H1 (cell line): Measurements from ENCODE around the gene HDAC9. TPM values are rescaled to one million over a fixed set of nuclear protein-coding genes. Genes with fewer than 3 reads are reported as not detected.

Source experiments
- CTCF ChIA-PET: fragments of 300-600 bp; sonication (Branson Sonifier 250); formaldehyde crosslinking; loops from one replicate; lab custom pipeline; 2021; ENCODE audit not compliant: partially characterized antibody; lab: Charles Lee
- POLR2A ChIA-PET: fragments of 300-600 bp; sonication (Branson Sonifier 250); formaldehyde crosslinking; loops from one replicate; lab custom pipeline; 2021; ENCODE audit warnings: inconsistent platforms; ENCODE audit not compliant: partially characterized antibody; lab: Charles Lee
- DNase-seq, 2 experiments: peaks; one replicate each; pipeline versions ENCODE4 v3.0.0 to v3.0.0-alpha.2; 2010 to 2022; ENCODE audit warnings: low spot score in 2 of 2, low read depth in 1 of 2, mixed read lengths in 1 of 2
- FAIRE-seq: peaks from 2 replicates; lab custom pipeline; 2011; peaks lifted over from hg19 to GRCh38; lab: Jason Lieb, UNC
- H2AFZ ChIP-seq: 2 replicates; pipeline ENCODE4 v1.8.1; 2012; ENCODE audit warnings: low read length, inconsistent platforms
- H2AK5ac ChIP-seq: 2 replicates; pipeline ENCODE4 v1.6.1; 2013; ENCODE audit warnings: low read depth, low read length
- H2BK120ac ChIP-seq: replicated peaks from 2 replicates; pipeline ENCODE3; 2013; ENCODE audit warnings: low read depth, low read length, inconsistent platforms
- H2BK12ac ChIP-seq: 2 replicates; pipeline ENCODE4 v1.6.1; 2013; ENCODE audit warnings: low read depth, low read length
- H2BK15ac ChIP-seq: 2 replicates; pipeline ENCODE4 v1.6.1; 2013; ENCODE audit warnings: low read length
- H2BK20ac ChIP-seq: 2 replicates; pipeline ENCODE4 v1.6.1; 2013; ENCODE audit warnings: low read length
- H2BK5ac ChIP-seq: 2 replicates; pipeline ENCODE4 v1.6.1; 2013; ENCODE audit warnings: low read depth, low read length
- H3K14ac ChIP-seq: 2 replicates; pipeline ENCODE4 v1.6.1; 2013; ENCODE audit warnings: inconsistent platforms; ENCODE audit not compliant: insufficient read length
- H3K18ac ChIP-seq: 2 replicates; pipeline ENCODE4 v1.6.1; 2013; ENCODE audit warnings: low read length; ENCODE audit errors: extremely low read depth
- H3K23ac ChIP-seq: 2 replicates; pipeline ENCODE4 v1.6.1; 2013; ENCODE audit warnings: inconsistent platforms; ENCODE audit not compliant: insufficient read length
- H3K23me2 ChIP-seq: 2 replicates; pipeline ENCODE4 v1.6.1; 2013; ENCODE audit warnings: low read depth, low read length
- H3K27ac ChIP-seq: 2 replicates; pipeline ENCODE4 v1.6.1; 2011; ENCODE audit warnings: low read depth, low read length, inconsistent platforms
- H3K27me3 ChIP-seq, 4 experiments: replicated peaks in 1 of 4; 1 replicate in 1 of 4; 2 replicates in 3 of 4; pipeline versions ENCODE4 v1.6.1 to v1.8.1; 2011 to 2013; ENCODE audit warnings: low read length in 3 of 4, mild to moderate bottlenecking in 3 of 4, inconsistent platforms in 2 of 4, mixed read lengths in 2 of 4, moderate library complexity in 1 of 4; ENCODE audit not compliant: control insufficient read depth in 3 of 4, insufficient read depth in 3 of 4; ENCODE audit errors: extremely low read depth in 1 of 4
- H3K36me3 ChIP-seq, 4 experiments: 2 replicates each; pipeline versions ENCODE4 v1.6.1 to v1.8.1; 2011 to 2013; ENCODE audit warnings: mild to moderate bottlenecking in 4 of 4, low read length in 3 of 4, moderate library complexity in 2 of 4, control low read depth in 1 of 4, inconsistent platforms in 1 of 4; ENCODE audit not compliant: insufficient read depth in 4 of 4, control insufficient read depth in 2 of 4
- H3K4ac ChIP-seq: replicated peaks from 2 replicates; pipeline ENCODE3; 2013; ENCODE audit warnings: low read length, low read depth, mixed read lengths, inconsistent platforms; ENCODE audit not compliant: insufficient read length
- H3K4me1 ChIP-seq, 4 experiments: replicated peaks in 1 of 4; 1 replicate in 1 of 4; 2 replicates in 3 of 4; pipeline versions ENCODE4 v1.6.1 to v1.8.1; 2011 to 2013; ENCODE audit warnings: low read length in 3 of 4, inconsistent platforms in 2 of 4, mixed read lengths in 1 of 4; ENCODE audit not compliant: insufficient read depth in 4 of 4, control insufficient read depth in 3 of 4
- H3K4me2 ChIP-seq, 2 experiments: 2 replicates each; pipeline versions ENCODE4 v1.6.1 to v1.8.1; 2011 to 2013; ENCODE audit warnings: low read depth in 2 of 2, low read length in 2 of 2, control low read depth in 1 of 2, inconsistent platforms in 1 of 2, mild to moderate bottlenecking in 1 of 2; ENCODE audit not compliant: insufficient read depth in 1 of 2
- H3K4me3 ChIP-seq, 4 experiments: fragments of 200-600, 300-600 bp in 1 of 4; sonication (generic), shearing (Covaris generic), sonication (Bioruptor Twin) in 1 of 4; 2 replicates each; pipeline versions ENCODE4 v1.5.1 to v1.8.1; 2011 to 2016; ENCODE audit warnings: low read length in 4 of 4, low read depth in 3 of 4, control low read depth in 2 of 4, inconsistent platforms in 2 of 4, mild to moderate bottlenecking in 2 of 4, mixed read lengths in 1 of 4, moderate library complexity in 1 of 4; ENCODE audit not compliant: insufficient read depth in 2 of 4; ENCODE audit errors: extremely low read depth in 1 of 4
- H3K56ac ChIP-seq: replicated peaks from 2 replicates; pipeline ENCODE3; 2013; ENCODE audit warnings: low read depth, mild to moderate bottlenecking, mixed read lengths, low read length, inconsistent platforms; ENCODE audit not compliant: insufficient read length
- H3K79me1 ChIP-seq: 2 replicates; pipeline ENCODE4 v1.6.1; 2013; ENCODE audit warnings: low read depth, low read length, control low read depth
- H3K79me2 ChIP-seq, 2 experiments: 2 replicates each; pipeline versions ENCODE4 v1.6.1 to v1.8.1; 2012 to 2013; ENCODE audit warnings: low read length in 2 of 2, mild to moderate bottlenecking in 2 of 2, inconsistent platforms in 1 of 2; ENCODE audit not compliant: insufficient read depth in 2 of 2, control insufficient read depth in 1 of 2
- H3K9ac ChIP-seq, 4 experiments: replicated peaks in 1 of 4; 1 replicate in 1 of 4; 2 replicates in 3 of 4; pipeline versions ENCODE4 v1.6.1 to v1.8.1; 2011 to 2013; ENCODE audit warnings: low read depth in 3 of 4, low read length in 3 of 4, control low read depth in 2 of 4, mild to moderate bottlenecking in 2 of 4, moderate library complexity in 2 of 4, inconsistent platforms in 1 of 4; ENCODE audit errors: extremely low read depth in 1 of 4
- H3K9me3 ChIP-seq, 2 experiments: 2 replicates each; pipeline versions ENCODE4 v1.6.1 to v1.8.1; 2012 to 2013; ENCODE audit warnings: mild to moderate bottlenecking in 2 of 2, moderate library complexity in 2 of 2, control low read depth in 1 of 2, inconsistent platforms in 1 of 2, low read depth in 1 of 2, low read length in 1 of 2, mixed read lengths in 1 of 2; ENCODE audit not compliant: insufficient read depth in 2 of 2
- H4K20me1 ChIP-seq, 2 experiments: replicated peaks in 1 of 2; 2 replicates each; pipeline versions ENCODE3 to v1.8.1; 2011 to 2013; ENCODE audit warnings: inconsistent platforms in 2 of 2, low read length in 2 of 2, mild to moderate bottlenecking in 1 of 2; ENCODE audit not compliant: insufficient read depth in 2 of 2, control insufficient read depth in 1 of 2
- H4K5ac ChIP-seq: 2 replicates; pipeline ENCODE4 v1.6.1; 2013; ENCODE audit warnings: low read length, low read depth, mixed read lengths, inconsistent platforms; ENCODE audit not compliant: insufficient read length
- H4K8ac ChIP-seq: 2 replicates; pipeline ENCODE4 v1.8.0; 2013; ENCODE audit warnings: mild to moderate bottlenecking, moderate library complexity, low read length, inconsistent platforms; ENCODE audit not compliant: insufficient read depth; ENCODE audit errors: extremely low read depth
- H4K91ac ChIP-seq: replicated peaks from 2 replicates; pipeline ENCODE3; 2013; ENCODE audit warnings: low read length, mixed read lengths, inconsistent platforms; ENCODE audit not compliant: insufficient read length
- BACH1 ChIP-seq: IDR thresholded peaks from 2 replicates; pipeline ENCODE4 v1.6.1; 2012; ENCODE audit warnings: low read length, improper control_type of control experiment
- RAD21 ChIP-seq, 2 experiments: IDR thresholded peaks in 1 of 2; conservative IDR thresholded peaks in 1 of 2; 2 replicates each; pipeline ENCODE4 v1.6.1; 2011; ENCODE audit warnings: low read depth in 2 of 2, low read length in 2 of 2, improper control_type of control experiment in 1 of 2, inconsistent platforms in 1 of 2, mild to moderate bottlenecking in 1 of 2, moderate library complexity in 1 of 2
- RNF2 ChIP-seq: fragments of 200-900, 300-1000 bp; sonication (generic); IDR thresholded peaks from 2 replicates; pipeline ENCODE4 v1.7.1; 2016; ENCODE audit warnings: borderline replicate concordance, low read depth, mild to moderate bottlenecking, antibody characterized with exemption, low read length; ENCODE audit not compliant: poor library complexity, severe bottlenecking; ENCODE audit errors: missing control alignments
- TAF1 ChIP-seq: IDR thresholded peaks from 2 replicates; pipeline ENCODE4 v1.6.1; 2011; ENCODE audit warnings: mild to moderate bottlenecking, low read depth, low read length
- WGBS, 2 experiments: shearing (Covaris generic) in 1 of 2; methylation state at CpG; one replicate each; pipeline versions ENCODE4 v1.1.6 to v1.1.7; 2013 to 2015; ENCODE audit warnings: low lambda C conversion rate in 2 of 2, mixed read lengths in 2 of 2, inconsistent platforms in 1 of 2, low coverage in 1 of 2, missing lambda C conversion rate in 1 of 2; ENCODE audit not compliant: insufficient replicate concordance in 2 of 2, insufficient coverage in 1 of 2, insufficient read length in 1 of 2; ENCODE audit errors: extremely low coverage in 1 of 2, missing lambda C conversion rate in 1 of 2; 5-methylcytosine and 5-hydroxymethylcytosine counted together
- polyA plus RNA-seq, 7 experiments: library from polyadenylated mRNA; depleted of rRNA in 3 of 7; stranded (reverse) in 5 of 7; unstranded in 2 of 7; fragments of >200 nt in 5 of 7; fragments of 200-250 nt in 2 of 7; gene quantifications; 1 replicate in 5 of 7; 2 replicates in 1 of 7; 4 replicates in 1 of 7; pipeline versions ENCODE4 v1.2.1 to v1.2.3, GENCODE V29; 2011 to 2013; ENCODE audit warnings: missing spikeins in 2 of 7, mixed read lengths in 2 of 7
- total RNA-seq: library from RNA; stranded (reverse); fragmentation: NEBNext Ultra II Directional; extraction: Animal tissue kit (Norgen Biotek cat#: 25700); gene quantifications from 2 replicates; pipeline ENCODE4 v1.2.1, GENCODE V29; 2021
- TF ChIP-seq, protein P1 (sequence below), 3 experiments: IDR thresholded peaks; 1 replicate in 2 of 3; 2 replicates in 1 of 3; pipeline versions ENCODE4 v1.5.1 to v1.6.1; 2011; ENCODE audit warnings: low read length in 3 of 3, mild to moderate bottlenecking in 3 of 3, inconsistent platforms in 2 of 3, low read depth in 1 of 3, moderate library complexity in 1 of 3; ENCODE audit not compliant: insufficient read depth in 1 of 3; ENCODE audit errors: control extremely low read depth in 1 of 3

HDAC9 gene
- total and polyA plus RNA-seq, 2 of the 8 experiments (the other 6 are each of a cell fraction or from before 2014, with no cell fraction given): 9.5 to 13.1 TPM

DNA sequence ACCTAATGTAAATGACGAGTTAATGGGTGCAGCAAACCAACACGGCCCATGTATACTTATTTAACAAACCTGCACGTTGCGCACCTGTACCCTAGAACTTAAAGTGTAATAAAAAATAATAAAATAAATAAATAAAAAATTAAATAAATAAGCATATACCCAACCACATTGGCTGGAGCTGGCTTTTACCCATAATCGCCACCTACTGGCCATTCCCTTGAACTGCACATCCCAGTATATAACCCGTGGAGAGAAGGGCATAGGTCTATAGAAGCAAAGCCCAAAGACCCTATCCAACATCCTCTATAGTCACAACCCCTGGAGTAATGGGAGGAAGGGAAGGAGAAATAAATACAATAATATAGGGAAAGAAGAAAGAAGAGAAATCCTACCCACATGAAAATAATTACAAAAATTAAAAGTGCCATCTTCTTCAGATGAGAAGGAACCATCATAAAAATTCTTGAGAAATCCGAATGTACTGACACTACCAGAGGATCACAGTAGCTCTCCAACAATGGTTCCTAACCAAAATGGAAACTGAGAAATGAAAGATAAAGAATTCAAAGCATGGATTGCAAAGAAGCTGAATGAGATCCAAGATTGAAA lies 556.3 kb downstream of the HDAC9 start:
- Histone ChIP-seq H3K79me2 (no peaks in the 10 kb centered on the region), H3K4ac (no peak overlapping the region), H2AK5ac (no peak overlapping the region), H3K9ac (no peak overlapping the region), H2BK12ac (no peak overlapping the region), H3K23me2 (no peaks in the 10 kb centered on the region), H3K9me3 (no peaks in the 10 kb centered on the region), H4K8ac (no peak overlapping the region), H3K14ac (no peak overlapping the region), H2BK5ac (no peak overlapping the region), H3K4me3 (no peak overlapping the region), H3K56ac (no peak overlapping the region), H3K23ac (no peak overlapping the region), H3K18ac (no peak overlapping the region), H3K4me1 (no peaks in the 10 kb centered on the region), H4K5ac (no peak overlapping the region), H4K20me1 (no peaks in the 10 kb centered on the region), H3K27me3 (no peaks in the 10 kb centered on the region), H4K91ac (no peak overlapping the region), H3K79me1 (no peaks in the 10 kb centered on the region), H2BK120ac (no peak overlapping the region), H2AFZ (no peak overlapping the region), H3K36me3 (no peaks in the 10 kb centered on the region), H3K27ac (no peak overlapping the region), H2BK20ac (no peak overlapping the region), H2BK15ac (no peak overlapping the region), H3K4me2 (no peak overlapping the region)
- FAIRE-seq (peak; percentile 48), DNase-seq (peak in 1 of 2 experiments; percentile 64)
- 71% methylated on average over 7 of the region's 7 CpGs; no CpG with 5 or more reads in 1 of the 2 experiments for WGBS, 2 experiments
- ChIA-PET POLR2A (no interaction called here), CTCF (interaction anchor here (0.6 to 2.8 kb wide), 23 partner anchors 8 to 1245 kb away, joined by 3 to 23 read pairs (median 4); no protein-coding TSS in a partner anchor)
- TF ChIP-seq, protein P1, sequence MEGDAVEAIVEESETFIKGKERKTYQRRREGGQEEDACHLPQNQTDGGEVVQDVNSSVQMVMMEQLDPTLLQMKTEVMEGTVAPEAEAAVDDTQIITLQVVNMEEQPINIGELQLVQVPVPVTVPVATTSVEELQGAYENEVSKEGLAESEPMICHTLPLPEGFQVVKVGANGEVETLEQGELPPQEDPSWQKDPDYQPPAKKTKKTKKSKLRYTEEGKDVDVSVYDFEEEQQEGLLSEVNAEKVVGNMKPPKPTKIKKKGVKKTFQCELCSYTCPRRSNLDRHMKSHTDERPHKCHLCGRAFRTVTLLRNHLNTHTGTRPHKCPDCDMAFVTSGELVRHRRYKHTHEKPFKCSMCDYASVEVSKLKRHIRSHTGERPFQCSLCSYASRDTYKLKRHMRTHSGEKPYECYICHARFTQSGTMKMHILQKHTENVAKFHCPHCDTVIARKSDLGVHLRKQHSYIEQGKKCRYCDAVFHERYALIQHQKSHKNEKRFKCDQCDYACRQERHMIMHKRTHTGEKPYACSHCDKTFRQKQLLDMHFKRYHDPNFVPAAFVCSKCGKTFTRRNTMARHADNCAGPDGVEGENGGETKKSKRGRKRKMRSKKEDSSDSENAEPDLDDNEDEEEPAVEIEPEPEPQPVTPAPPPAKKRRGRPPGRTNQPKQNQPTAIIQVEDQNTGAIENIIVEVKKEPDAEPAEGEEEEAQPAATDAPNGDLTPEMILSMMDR (IDR thresholded peaks at IDR 0.05; ENCODE audit: control extremely low read depth in 1 of 3, insufficient read depth in 1 of 3, low read depth in 1 of 3, low read length in 3 of 3): peak; percentile 42 to 66 (median 60)
- TF ChIP-seq RAD21 (IDR thresholded peaks at IDR 0.05 in 1 of 2, conservative IDR thresholded peaks at IDR 0.05 in 1 of 2; ENCODE audit: low read depth in 2 of 2, low read length in 2 of 2) (peak; percentile 47 to 64), TAF1 (no peak), RNF2 (no peak), BACH1 (no peak)
